Activated CD4-positive, alpha-beta T cell treated with anti-CD3 and anti-CD28 coated beads, Interleukin-2, amount 10 ng/mL, durations not matched to agents 24 days and 14 days (primary cell): ENCODE data around the gene RPL36. TPM values are rescaled to one million over a fixed set of nuclear protein-coding genes. Genes with fewer than 3 reads are reported as not detected.

ENCODE experiments used
- DNase-seq: peaks from one replicate; pipeline ENCODE4 v3.0.0; 2022
- H3K27ac Mint-ChIP-seq: one replicate; pipeline ENCODE4 v1.8.0; 2022; ENCODE audit warnings: mild to moderate bottlenecking, mixed read lengths
- H3K27me3 Mint-ChIP-seq: one replicate; pipeline ENCODE4 v1.8.0; 2022; ENCODE audit warnings: mixed read lengths
- H3K36me3 Mint-ChIP-seq: one replicate; pipeline ENCODE4 v1.8.0; 2022; ENCODE audit warnings: low read depth, mild to moderate bottlenecking, mixed read lengths
- H3K4me1 Mint-ChIP-seq: one replicate; pipeline ENCODE4 v1.8.0; 2021; ENCODE audit warnings: mixed read lengths
- H3K4me3 Mint-ChIP-seq: one replicate; pipeline ENCODE4 v1.8.0; 2022; ENCODE audit warnings: mild to moderate bottlenecking, moderate library complexity, mixed read lengths
- H3K9me3 Mint-ChIP-seq: one replicate; pipeline ENCODE4 v1.8.0; 2021; ENCODE audit warnings: mixed read lengths
- intact Hi-C: fragments of 100-400 bp; cut with micrococcal nuclease; formaldehyde crosslinking; loops from one replicate; pipeline ENCODE4 v1.15.1; 2023
- total RNA-seq: library from RNA; stranded (reverse); gene quantifications from 2 replicates; pipeline ENCODE4 v1.2.3, GENCODE V29; 2022

RPL36 gene
- total RNA-seq, 1 donor from 2014 or later, result 1,117 TPM

DNA sequence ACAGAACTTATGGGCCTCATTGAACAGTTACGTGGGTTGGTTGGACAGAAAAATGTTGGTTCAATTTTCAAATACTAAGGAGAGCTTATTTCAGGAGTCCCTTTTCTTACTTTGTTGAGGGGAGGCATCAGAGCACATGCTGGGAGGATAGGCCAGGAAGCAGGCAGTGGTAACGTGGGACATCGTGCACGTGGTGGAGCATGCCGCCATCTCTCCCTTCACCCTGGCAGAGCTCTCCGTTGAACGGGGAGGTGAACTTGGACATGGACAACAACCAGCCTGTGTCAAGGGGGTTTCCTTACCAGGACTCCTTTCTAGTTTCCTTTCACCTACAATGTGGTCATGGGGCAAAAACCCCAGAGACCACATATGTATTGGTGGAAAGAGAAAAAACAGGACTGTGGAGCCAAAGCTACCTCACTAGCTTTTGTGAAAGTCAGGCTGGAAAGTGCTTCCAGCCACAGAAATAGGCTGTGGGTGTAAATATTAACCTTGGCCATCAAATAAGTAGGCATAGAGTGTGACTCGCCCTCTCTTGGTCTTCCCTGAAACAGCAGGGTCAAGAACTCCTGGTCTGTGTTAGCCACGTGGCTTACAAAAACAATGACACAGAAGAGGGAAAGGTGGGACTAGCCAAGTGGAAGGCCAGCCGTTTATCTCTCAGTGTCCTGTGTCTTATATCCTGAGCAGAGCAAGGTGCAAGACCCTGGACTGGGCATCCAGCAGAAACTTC lies 24.1 kb upstream of the RPL36 start:
- peaks cover 69% of the 10 kb centered on the region for H3K36me3 Mint-ChIP-seq
- H3K9me3 Mint-ChIP-seq, result no peaks in the 10 kb centered on the region

DNA sequence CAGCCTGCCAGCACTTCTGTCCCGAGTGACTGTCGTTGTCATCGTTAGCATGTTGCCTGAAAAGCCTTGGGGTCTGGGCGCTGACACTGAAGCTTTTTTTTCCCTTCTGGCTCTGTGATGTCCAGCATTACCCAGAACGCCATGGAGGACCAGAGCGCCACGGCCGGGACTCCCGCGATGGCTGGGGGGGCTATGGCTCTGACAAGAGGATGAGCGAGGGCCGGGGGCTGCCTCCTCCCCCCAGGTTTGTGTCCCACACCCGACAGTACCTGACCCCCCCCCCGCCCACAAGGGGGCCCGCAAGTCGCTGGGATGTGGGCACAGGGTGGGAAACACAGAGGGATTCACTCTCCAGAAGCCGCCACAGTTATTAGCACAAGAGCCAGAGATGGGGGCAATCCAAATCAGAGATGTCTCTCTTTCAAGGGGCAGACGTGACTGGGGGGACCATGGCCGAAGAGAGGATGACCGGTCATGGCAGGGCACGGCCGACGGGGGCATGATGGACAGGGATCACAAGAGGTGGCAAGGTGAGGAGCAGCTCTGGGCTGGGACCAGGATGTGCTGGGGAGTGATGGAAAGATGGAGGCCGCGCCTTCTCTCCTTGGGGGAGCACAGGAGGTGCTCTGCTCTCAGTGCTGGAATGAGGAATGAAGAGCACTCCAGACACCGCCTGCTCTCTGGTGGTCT lies 23.0 kb upstream of the RPL36 start:
- H3K9me3 Mint-ChIP-seq, result no peaks in the 10 kb centered on the region
- intact Hi-C loops, result no loop called here
- no peaks in the 10 kb centered on the region for H3K27me3 Mint-ChIP-seq
- H3K4me1 Mint-ChIP-seq, result peaks cover 9% of the 10 kb centered on the region
- H3K27ac Mint-ChIP-seq, result peak overlapping the region; percentile 59
- H3K36me3 Mint-ChIP-seq, result peaks cover 64% of the 10 kb centered on the region
- no peak for DNase-seq
- no peak overlapping the region for H3K4me3 Mint-ChIP-seq

More for the DNA sequence above, 24.1 kb upstream of the RPL36 start:
- H3K27me3 Mint-ChIP-seq, result no peaks in the 10 kb centered on the region
- peak overlapping the region; percentile 41 for H3K27ac Mint-ChIP-seq
- H3K4me1 Mint-ChIP-seq, result peaks cover 9% of the 10 kb centered on the region
- H3K4me3 Mint-ChIP-seq, result no peak overlapping the region
- intact Hi-C loops, result no loop called here
- no peak for DNase-seq

DNA sequence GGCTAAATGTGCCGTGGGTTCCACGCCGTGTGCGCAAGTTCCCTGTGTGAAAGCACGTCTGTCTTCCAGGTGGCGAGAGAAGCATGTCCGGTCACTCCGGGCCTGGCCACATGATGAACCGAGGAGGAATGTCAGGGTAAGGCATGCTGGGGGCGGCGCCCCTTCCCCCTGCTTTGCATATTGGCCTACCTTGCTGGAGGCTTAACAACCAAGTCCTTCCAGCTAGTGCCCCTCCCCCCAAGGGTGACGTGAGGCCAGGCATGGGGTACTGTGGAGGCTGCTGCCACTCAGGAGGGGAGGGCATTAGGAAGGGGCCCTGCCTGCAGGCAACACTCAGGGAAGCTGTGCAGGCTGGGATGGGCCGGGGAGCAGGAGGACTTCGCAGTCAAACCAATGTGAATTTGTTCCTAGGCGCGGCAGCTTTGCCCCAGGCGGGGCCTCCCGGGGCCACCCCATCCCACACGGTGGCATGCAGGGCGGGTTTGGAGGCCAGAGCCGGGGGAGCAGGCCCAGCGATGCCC lies 22.3 kb upstream of the RPL36 start:
- no peaks in the 10 kb centered on the region for H3K9me3 Mint-ChIP-seq
- no peak overlapping the region for H3K27ac Mint-ChIP-seq
- H3K4me3 Mint-ChIP-seq, result no peak overlapping the region
- no peaks in the 10 kb centered on the region for H3K27me3 Mint-ChIP-seq
- intact Hi-C loops, result no loop called here
- no peak for DNase-seq
- H3K36me3 Mint-ChIP-seq, result peaks cover 64% of the 10 kb centered on the region
- peaks cover 9% of the 10 kb centered on the region for H3K4me1 Mint-ChIP-seq

DNA sequence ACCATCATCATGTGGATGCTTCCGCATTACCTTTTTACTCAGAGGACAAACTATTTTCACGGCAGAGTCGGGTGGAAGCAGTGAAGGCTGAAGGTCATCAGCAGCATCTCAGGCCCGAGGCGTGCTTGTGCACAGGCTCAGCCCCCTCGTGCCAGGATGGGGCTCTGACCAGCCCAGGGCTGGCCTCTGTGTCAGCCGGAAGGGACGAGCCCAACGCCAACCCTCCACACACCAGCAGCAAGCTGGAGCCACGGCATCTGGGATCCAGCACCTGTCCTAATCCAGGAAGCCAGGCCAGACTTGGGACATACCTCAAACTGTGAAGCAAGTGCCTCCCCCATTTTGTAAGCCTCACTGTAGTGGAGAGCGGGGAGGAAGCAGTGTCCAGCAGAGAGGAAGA lies 20.9 kb upstream of the RPL36 start:
- DNase-seq, result no peak
- no peaks in the 10 kb centered on the region for H3K27me3 Mint-ChIP-seq
- intact Hi-C loops, result no loop called here
- peaks cover 9% of the 10 kb centered on the region for H3K4me1 Mint-ChIP-seq
- no peaks in the 10 kb centered on the region for H3K9me3 Mint-ChIP-seq
- H3K27ac Mint-ChIP-seq, result no peak overlapping the region
- H3K36me3 Mint-ChIP-seq, result peaks cover 63% of the 10 kb centered on the region
- H3K4me3 Mint-ChIP-seq, result no peak overlapping the region

DNA sequence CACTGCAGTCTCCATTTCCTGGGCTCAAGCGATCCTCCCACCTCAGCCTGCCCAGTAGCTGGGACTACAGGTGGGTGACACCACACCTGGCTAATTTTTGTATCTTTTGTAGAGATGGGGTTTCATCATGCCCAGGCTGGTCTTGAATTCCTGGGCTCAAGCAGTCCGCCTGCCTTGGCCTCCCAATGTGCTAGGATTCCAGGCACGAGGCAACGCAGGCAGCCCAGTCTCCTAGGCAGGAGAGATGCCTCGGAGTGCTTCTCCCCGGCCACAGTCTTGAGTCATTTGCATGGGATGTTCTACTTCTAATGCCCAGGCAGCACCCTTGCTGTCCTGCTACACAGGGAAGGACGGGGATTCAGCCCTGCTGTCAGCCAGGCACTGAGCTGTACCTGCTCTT lies 18.5 kb upstream of the RPL36 start:
- no peak for DNase-seq
- H3K27me3 Mint-ChIP-seq, result no peaks in the 10 kb centered on the region
- H3K27ac Mint-ChIP-seq, result no peak overlapping the region
- no peak overlapping the region for H3K4me3 Mint-ChIP-seq
- intact Hi-C loops, result no loop called here
- no peaks in the 10 kb centered on the region for H3K4me1 Mint-ChIP-seq
- H3K9me3 Mint-ChIP-seq, result no peaks in the 10 kb centered on the region
- peaks cover 46% of the 10 kb centered on the region for H3K36me3 Mint-ChIP-seq

DNA sequence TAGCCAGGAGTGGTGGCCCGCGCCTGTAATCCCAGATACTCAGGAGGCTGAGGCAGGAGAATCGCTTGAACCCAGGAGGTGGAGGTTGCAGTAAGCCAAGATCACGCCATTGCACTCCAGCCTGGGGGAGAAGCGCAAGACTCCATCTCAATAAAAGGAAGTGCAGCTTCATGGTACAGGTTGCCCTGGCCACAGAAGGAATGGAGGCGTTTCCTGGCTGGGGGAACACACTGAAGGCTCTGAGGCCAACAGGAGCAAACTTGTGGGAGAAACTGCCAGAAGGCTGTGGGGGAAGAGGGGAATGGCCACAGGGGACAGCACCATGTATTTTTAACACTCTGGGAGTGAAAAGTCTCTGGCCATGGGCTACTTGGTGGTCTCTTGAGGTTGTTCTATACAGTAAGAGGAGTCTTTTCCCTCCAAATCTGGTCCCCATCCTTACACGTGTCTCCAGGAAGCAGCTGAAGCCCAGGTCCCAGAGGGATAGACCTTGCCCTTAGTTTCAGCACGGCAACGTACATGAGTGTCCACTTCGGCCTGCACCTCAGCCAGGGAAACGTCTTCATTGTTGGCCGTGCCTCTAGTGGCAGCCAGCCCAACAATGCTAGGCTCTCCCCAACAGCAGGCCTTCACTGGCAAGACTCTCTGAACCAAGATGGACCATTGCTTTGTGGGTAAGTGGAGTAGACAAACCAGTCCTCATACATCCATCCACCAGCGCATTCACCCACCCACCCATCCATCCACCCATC lies 17.2 kb upstream of the RPL36 start:
- no peaks in the 10 kb centered on the region for H3K4me1 Mint-ChIP-seq
- no peaks in the 10 kb centered on the region for H3K27me3 Mint-ChIP-seq
- DNase-seq, result peak; percentile 57
- no peaks in the 10 kb centered on the region for H3K9me3 Mint-ChIP-seq
- H3K36me3 Mint-ChIP-seq, result peaks cover 34% of the 10 kb centered on the region
- no peak overlapping the region for H3K27ac Mint-ChIP-seq
- H3K4me3 Mint-ChIP-seq, result no peak overlapping the region
- intact Hi-C loops, result no loop called here

DNA sequence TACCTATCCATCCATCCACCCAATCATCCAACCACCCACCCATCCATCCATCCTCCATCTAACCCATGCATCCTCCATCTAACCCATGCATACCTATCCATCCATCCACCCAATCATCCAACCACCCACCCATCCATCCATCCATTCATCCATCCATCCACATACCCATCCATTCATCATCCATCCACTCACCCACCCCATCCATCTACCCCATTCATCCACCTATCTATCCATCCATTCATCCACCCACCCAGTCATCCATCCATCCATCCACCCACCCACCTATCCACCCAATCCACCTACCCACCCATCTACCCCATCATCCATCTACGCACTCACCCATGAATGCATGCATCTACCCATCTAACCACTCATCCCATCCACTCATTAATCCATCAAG lies 16.3 kb upstream of the RPL36 start:
- intact Hi-C loops, result no loop called here
- no peak overlapping the region for H3K27ac Mint-ChIP-seq
- no peak overlapping the region for H3K4me3 Mint-ChIP-seq
- no peaks in the 10 kb centered on the region for H3K27me3 Mint-ChIP-seq
- H3K36me3 Mint-ChIP-seq, result peaks cover 31% of the 10 kb centered on the region
- DNase-seq, result no peak
- no peaks in the 10 kb centered on the region for H3K9me3 Mint-ChIP-seq
- no peaks in the 10 kb centered on the region for H3K4me1 Mint-ChIP-seq

DNA sequence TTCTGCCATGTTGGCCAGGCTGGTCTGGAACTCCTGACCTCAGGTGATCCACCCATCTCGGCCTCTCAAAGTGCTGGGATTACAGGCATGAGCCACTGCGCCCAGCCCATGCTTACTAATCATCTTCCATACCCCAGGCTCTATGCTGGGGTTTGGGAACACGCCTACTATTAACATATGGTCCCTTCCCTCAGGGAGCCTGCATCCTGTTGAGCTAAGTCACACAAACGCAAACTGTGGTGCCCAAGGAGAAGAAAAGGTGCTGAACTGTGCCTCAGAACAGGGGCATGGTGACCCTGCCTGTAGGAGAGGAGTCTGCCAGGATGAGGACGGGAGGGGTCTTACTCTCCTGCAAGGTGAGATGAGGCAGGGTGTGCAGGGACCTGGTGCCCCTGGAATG lies 15.4 kb upstream of the RPL36 start:
- peaks cover 28% of the 10 kb centered on the region for H3K36me3 Mint-ChIP-seq
- DNase-seq, result no peak
- no peaks in the 10 kb centered on the region for H3K9me3 Mint-ChIP-seq
- no peaks in the 10 kb centered on the region for H3K27me3 Mint-ChIP-seq
- H3K4me1 Mint-ChIP-seq, result peaks cover 5% of the 10 kb centered on the region
- H3K4me3 Mint-ChIP-seq, result no peak overlapping the region
- no peak overlapping the region for H3K27ac Mint-ChIP-seq
- intact Hi-C loops, result no loop called here

DNA sequence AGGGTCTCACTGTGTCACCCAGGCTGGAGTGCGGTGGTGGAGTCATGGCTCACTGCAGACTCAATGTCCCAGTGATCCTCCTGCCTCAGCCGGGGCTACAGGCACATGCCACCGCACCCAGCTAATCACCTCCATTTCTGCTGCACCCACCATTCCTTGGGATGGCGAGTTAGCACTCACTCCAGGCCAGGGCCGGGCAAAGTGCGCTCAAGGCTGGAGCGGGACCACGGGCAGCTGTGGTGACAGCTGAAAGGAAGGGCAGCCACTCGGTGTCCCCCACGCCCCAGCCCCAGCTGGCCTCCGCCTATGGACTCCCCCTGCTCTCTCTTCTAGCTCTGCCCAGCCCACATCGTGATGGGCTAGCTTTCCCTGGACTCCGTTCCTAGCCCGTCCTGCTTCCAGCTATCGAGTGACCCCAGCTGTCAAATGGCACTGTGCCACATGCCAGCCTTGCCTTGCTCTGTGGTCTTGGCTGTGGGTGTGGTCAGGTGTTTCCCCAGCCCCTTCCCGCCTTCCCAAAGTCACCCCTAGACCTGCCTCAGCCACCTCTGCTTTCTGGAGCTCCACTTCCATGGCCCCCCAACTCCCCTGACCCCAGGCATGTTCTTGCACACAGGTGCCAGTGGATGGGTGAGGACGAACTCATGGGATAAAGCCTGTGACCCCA lies 13.9 kb upstream of the RPL36 start:
- Mint-ChIP-seq H3K27ac (no peak overlapping the region), H3K27me3 (no peaks in the 10 kb centered on the region), H3K36me3 (peaks cover 26% of the 10 kb centered on the region), H3K9me3 (no peaks in the 10 kb centered on the region), H3K4me3 (no peak overlapping the region), H3K4me1 (peaks cover 9% of the 10 kb centered on the region)
- DNase-seq, result no peak
- intact Hi-C loops, result no loop called here

DNA sequence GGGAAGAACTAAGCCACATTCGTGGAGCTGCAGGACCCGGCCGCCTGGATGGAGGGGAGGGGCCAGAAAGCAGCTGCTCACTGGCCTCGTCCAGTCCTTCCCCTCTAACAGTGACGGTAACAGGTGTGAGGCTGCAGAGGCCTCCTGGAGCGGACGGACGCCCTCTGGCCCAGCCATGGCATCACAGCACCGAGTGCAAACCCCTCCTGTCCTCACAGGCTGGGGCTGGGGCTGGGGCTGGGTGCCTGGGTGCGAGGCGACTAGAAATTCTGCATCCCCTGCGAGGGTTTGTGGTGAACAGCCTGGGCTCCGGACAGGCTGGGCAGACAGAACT lies 13.4 kb upstream of the RPL36 start:
- Mint-ChIP-seq H3K9me3 (no peaks in the 10 kb centered on the region), H3K4me3 (no peak overlapping the region)
- intact Hi-C loops, result no loop called here

DNA sequence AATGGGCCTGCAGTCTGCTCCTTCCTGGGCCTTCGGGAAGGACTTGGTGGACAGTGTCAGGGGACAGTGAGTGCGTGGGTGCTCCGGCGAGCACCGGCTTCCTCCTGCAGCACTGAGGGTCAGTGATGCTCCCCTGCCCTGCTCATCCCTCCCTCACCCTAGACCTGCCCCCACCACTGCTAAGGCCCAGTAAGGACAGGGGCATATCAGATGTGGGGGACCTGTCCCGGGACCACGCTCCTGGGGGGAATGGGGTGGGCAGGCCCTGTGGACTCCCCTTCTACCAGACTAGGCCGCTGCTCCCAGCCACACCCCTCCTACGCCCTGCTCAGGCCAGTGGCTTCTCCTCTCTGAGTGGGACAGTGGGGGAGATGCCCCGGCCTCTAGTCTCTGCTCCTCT lies 13.0 kb upstream of the RPL36 start:
- Mint-ChIP-seq H3K4me1 (peaks cover 18% of the 10 kb centered on the region), H3K9me3 (no peaks in the 10 kb centered on the region), H3K4me3 (no peak overlapping the region), H3K27me3 (peaks cover 4% of the 10 kb centered on the region), H3K27ac (peak overlapping the region; percentile 51), H3K36me3 (peaks cover 22% of the 10 kb centered on the region)
- no peak for DNase-seq
- intact Hi-C loops, result no loop called here

More for the DNA sequence above, 13.4 kb upstream of the RPL36 start:
- Mint-ChIP-seq H3K27ac (no peak overlapping the region), H3K27me3 (no peaks in the 10 kb centered on the region), H3K4me1 (peaks cover 14% of the 10 kb centered on the region), H3K36me3 (peaks cover 26% of the 10 kb centered on the region)
- no peak for DNase-seq

DNA sequence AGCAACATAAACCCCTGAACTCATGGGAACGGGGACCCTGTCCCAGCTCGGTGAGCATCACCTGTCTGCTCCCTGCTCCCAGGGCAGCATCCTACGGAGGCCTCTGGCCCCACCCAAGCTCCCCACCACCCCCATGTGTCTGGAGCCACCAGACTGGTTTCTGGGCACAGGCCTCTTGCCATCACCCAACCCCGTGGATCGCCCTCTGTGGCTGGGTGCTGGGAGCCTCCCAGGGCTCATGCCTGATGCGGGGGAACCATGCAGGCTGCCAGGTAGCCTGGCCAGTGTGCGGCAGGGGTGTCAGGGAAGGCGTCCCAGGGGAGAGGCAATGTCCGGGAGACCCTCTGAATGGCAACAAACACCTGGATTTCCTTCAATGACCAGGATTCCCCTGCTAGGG lies 12.5 kb upstream of the RPL36 start:
- no peak overlapping the region for H3K4me3 Mint-ChIP-seq
- H3K27me3 Mint-ChIP-seq, result peaks cover 7% of the 10 kb centered on the region

DNA sequence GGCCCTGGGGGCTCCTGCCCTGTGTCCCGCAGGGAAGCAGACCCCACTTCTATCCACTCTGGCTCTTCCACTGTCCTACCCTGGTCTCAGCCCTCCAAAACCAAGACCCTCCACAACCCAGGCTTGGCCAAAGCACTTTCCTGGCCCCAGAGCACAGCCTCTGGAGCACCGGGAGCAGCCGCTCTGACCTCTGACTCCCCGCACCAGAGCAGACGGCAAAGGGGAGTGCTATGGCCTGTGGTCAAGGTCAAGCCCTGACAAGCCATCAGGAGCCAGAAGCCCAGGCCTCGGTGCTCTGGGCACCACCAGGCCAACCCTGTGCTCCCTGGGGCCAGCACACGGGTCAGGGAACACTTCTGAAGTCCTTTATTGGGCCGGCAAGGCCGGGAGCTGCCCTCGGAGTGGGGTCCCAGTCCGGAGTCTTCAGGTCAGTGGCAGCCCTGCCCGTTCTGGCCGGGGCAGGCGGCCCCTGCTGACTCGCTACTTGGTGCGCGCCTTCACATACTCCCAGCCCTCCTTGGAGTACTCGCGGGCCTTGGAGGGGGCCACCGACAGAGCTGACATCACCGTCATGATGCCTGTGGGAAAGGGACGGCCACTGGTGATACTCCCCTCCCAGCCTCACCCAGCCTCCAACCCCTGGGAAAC lies 11.9 kb upstream of the RPL36 start:
- Mint-ChIP-seq H3K27ac (no peak overlapping the region), H3K36me3 (peaks cover 15% of the 10 kb centered on the region), H3K9me3 (no peaks in the 10 kb centered on the region), H3K27me3 (peaks cover 7% of the 10 kb centered on the region), H3K4me1 (peaks cover 22% of the 10 kb centered on the region), H3K4me3 (no peak overlapping the region)
- intact Hi-C loops, result no loop called here
- no peak for DNase-seq

More for the DNA sequence above, 12.5 kb upstream of the RPL36 start:
- Mint-ChIP-seq H3K27ac (no peak overlapping the region), H3K36me3 (peaks cover 21% of the 10 kb centered on the region), H3K4me1 (peaks cover 22% of the 10 kb centered on the region), H3K9me3 (no peaks in the 10 kb centered on the region)
- no peak for DNase-seq
- intact Hi-C loops, result no loop called here
